DMS 273 (cell line): ENCODE data around the gene S100A2.
"Not testable (repeated sequence)": the region's sequence is repeated elsewhere in the genome, so short reads cannot be mapped to it uniquely, and the experiment has no call there.

Experiments used
- DNase-seq: peaks from one replicate; lab custom pipeline; 2025; ENCODE audit not compliant: unreplicated experiment; lab: John Stamatoyannopoulos, UW

S100A2 gene

GRCh38 chr1:153592748-153593147 lies 27.1 kb upstream of the S100A2 start:
- DNase-seq, result no peak

- no peak for DNase-seq
Observed at GRCh38 chr1:153588482-153588881, 22.8 kb upstream of the S100A2 start.

- DNase-seq, result not testable (repeated sequence)
Observed at GRCh38 chr1:153588033-153588432, 22.4 kb upstream of the S100A2 start.

- DNase-seq, result no peak
Observed at GRCh38 chr1:153587314-153587713, 21.7 kb upstream of the S100A2 start.

- DNase-seq, result no peak
Observed at GRCh38 chr1:153586347-153586746, 20.7 kb upstream of the S100A2 start.

- DNase-seq, result no peak
Observed at GRCh38 chr1:153585006-153585405, 19.4 kb upstream of the S100A2 start.

- no peak for DNase-seq
Observed at GRCh38 chr1:153583976-153584375, 18.3 kb upstream of the S100A2 start.

- not testable (repeated sequence) for DNase-seq
Observed at GRCh38 chr1:153583514-153583913, 17.9 kb upstream of the S100A2 start.

GRCh38 chr1:153582836-153583235 lies 17.2 kb upstream of the S100A2 start:
- not testable (repeated sequence) for DNase-seq

- no peak for DNase-seq
Observed at GRCh38 chr1:153578936-153579335, 13.3 kb upstream of the S100A2 start.

GRCh38 chr1:153578490-153578889 lies 12.8 kb upstream of the S100A2 start:
- no peak for DNase-seq

- no peak for DNase-seq
Observed at GRCh38 chr1:153577624-153578051, 12.0 kb upstream of the S100A2 start.

GRCh38 chr1:153577138-153577537 lies 11.5 kb upstream of the S100A2 start:
- no peak for DNase-seq

GRCh38 chr1:153575497-153575896 lies 9.9 kb upstream of the S100A2 start:
- DNase-seq, result not testable (repeated sequence)

- not testable (repeated sequence) for DNase-seq
Observed at GRCh38 chr1:153575081-153575491, 9.4 kb upstream of the S100A2 start.

- DNase-seq, result no peak
Observed at GRCh38 chr1:153573351-153573750, 7.7 kb upstream of the S100A2 start.

GRCh38 chr1:153572569-153573015 lies 6.9 kb upstream of the S100A2 start:
- DNase-seq, result peak; percentile 91

- no peak for DNase-seq
Observed at GRCh38 chr1:153571706-153572105, 6.1 kb upstream of the S100A2 start.

- DNase-seq, result no peak
Observed at GRCh38 chr1:153570874-153571273, 5.2 kb upstream of the S100A2 start.

- DNase-seq, result no peak
Observed at GRCh38 chr1:153569465-153569864, 3.8 kb upstream of the S100A2 start.

- peak; percentile 97 for DNase-seq
Observed at GRCh38 chr1:153568367-153569099, 2.9 kb upstream of the S100A2 start.

GRCh38 chr1:153567621-153568366 lies 2.1 kb upstream of the S100A2 start:
- peak; percentile 81 for DNase-seq
